A549 treated with AZD2906 at 1 μM for 4 hours (cell line): ENCODE results near the gene PP2D1. TPM values are rescaled to one million over a fixed set of nuclear protein-coding genes. Genes with fewer than 3 reads are reported as not detected.

Experiments used
- total RNA-seq: library from RNA; stranded (reverse); fragments of 200-300 nt; extraction: Qiagen RNA extraction; gene quantifications from 5 replicates; pipeline ENCODE4 v1.2.3, GENCODE V29; 2022

PP2D1 gene, protein sequence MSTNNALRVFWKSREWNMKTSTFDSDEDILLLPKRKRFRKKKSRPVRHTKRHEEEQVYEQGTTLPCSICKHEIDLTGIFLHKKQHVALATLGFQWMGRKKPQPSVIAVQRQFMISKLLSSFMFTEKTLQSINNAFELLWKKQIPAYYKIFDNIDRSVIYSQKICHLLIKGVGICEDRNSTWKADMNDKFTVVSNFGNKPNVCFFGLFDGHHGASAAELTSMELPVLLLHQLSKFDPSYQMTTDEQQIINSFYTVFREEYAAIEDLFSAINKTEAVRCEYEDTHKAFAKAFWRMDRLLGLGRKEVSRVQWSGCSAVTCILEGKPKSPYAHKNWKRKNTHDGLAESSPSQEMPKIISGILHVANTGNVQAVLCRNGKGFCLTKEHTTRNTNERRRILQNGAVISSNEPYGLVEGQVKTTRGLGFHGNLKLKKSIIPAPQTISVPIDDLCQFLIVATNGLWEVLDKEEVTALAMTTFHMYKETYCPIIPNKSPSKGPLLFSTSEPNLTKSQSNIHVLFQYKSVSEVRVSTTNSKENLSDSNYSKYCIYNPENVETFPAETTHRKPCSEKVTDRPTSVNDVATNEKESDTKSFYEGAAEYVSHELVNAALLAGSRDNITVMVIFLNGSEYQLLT
- not detected in 5 replicates for total RNA-seq

DNA sequence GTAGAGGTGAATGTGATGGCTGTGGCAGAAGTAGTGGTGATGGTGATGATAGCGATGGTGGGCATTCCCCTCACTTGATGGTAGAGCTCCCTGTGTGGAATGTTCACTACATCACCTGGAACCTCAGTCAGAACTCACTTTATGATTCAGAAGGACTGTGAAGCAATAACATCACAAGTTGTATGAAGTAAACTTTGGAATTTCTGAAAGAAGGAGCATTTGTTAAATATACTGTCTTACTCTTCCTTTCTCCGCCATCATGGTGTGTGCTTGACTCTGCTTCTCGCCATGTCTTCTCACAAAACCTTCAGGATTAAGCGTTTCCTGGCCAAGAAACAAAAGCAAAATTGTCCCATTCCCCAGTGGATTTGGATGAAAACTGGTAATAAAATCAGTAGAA lies at the start of gene PP2D1:
TSS of gene PP2D1 (minus strand) at position 101 of the 400 bp plus-strand sequence. CDS start 192 bp downstream, outside the sequence.

DNA sequence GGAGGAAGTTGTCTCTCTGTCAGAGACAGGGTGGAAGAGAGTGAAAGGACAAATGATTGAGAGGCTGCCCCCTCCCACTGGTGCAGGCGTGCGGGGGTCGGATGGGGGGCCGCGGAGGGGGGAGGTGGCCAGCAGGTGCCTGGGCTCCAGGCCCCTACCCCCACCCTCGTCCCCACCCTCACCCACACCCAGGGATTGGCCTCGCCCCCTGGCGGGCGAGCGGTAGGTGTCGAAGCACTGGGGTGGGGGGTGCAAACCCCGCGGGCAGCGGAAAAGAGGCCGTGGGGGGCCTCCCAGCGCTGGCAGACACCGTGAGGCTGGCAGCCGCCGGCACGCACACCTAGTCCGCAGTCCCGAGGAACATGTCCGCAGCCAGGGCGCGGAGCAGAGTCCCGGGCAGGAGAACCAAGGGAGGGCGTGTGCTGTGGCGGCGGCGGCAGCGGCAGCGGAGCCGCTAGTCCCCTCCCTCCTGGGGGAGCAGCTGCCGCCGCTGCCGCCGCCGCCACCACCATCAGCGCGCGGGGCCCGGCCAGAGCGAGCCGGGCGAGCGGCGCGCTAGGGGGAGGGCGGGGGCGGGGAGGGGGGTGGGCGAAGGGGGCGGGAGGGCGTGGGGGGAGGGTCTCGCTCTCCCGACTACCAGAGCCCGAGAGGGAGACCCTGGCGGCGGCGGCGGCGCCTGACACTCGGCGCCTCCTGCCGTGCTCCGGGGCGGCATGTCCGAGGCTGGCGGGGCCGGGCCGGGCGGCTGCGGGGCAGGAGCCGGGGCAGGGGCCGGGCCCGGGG lies 27.9 kb upstream of the PP2D1 start, which contains the start of gene KAT2B:
TSS of gene KAT2B (plus strand) at position 682 of the 783 bp plus-strand sequence. CDS start at position 714, 32 bp downstream.

DNA sequence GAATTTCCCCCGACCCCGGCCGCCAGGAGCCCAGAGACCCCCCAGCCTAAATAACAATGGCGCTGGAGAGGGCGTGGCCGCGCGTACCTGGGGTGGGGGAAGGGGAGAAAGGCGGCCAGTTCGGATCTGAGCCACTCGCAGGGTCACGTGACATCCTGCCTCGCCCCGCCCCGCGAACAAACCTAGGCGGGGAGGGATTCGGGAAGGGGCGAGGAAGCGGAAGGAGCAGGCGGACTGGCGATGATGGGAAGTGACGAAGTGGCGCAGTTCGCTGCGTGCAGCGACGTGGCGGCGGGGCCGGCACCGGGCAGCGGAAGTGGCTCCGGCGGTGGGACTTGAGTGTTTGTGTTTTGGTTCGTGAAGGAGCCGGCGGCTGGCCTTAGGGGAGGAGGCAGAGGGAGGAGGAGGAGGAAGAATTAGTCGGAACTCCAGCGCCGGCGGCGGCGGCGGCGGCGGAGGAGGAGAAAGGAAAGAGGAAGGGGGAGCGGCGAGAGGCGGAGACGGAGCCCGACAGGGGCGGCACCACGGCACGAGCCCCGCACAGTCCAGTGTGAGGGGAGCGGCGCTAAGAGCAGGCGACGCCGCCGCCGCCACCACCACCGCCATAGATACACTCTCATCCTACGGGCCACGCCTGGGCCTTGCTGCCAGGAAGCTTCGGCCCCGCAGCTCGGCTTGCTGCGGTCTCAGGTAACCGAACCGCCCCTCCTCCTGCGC lies 65.1 kb downstream of the PP2D1 start, which contains the start of gene RAB5A:
TSS of gene RAB5A (plus strand) at position 266 of the 717 bp plus-strand sequence. CDS start 3,802 bp downstream, outside the sequence.

Other genes with a start within 250 kb of the PP2D1 start
- gene EFHB, start 78.0 kb downstream of the PP2D1 start, total RNA-seq = 0.79 to 1.5 TPM (median 1.2 TPM) in 5 replicates
- gene RAB5A, start 65.2 kb downstream of the PP2D1 start, total RNA-seq = 41.3 to 66.5 TPM (median 48.0 TPM) in 5 replicates
- gene KAT2B, start 28.2 kb upstream of the PP2D1 start, total RNA-seq = 4.6 to 6.7 TPM (median 5.9 TPM) in 5 replicates
- gene SGO1, start 173.9 kb upstream of the PP2D1 start, total RNA-seq = 11.8 to 17.6 TPM (median 13.7 TPM) in 5 replicates